ENCODE results near the gene TBC1D10B.
"Not testable (repeated sequence)": the region's sequence is repeated elsewhere in the genome, so short reads cannot be mapped to it uniquely, and the experiment has no call there.

Gene TBC1D10B

GRCh38 chr16:30354423-30355143 is 15.7 kb downstream of the TBC1D10B start:
- DNase-seq = no peak

- DNase-seq = no peak
These were observed 16.7 kb downstream of the TBC1D10B start for GRCh38 chr16:30353438-30354129.

DNA sequence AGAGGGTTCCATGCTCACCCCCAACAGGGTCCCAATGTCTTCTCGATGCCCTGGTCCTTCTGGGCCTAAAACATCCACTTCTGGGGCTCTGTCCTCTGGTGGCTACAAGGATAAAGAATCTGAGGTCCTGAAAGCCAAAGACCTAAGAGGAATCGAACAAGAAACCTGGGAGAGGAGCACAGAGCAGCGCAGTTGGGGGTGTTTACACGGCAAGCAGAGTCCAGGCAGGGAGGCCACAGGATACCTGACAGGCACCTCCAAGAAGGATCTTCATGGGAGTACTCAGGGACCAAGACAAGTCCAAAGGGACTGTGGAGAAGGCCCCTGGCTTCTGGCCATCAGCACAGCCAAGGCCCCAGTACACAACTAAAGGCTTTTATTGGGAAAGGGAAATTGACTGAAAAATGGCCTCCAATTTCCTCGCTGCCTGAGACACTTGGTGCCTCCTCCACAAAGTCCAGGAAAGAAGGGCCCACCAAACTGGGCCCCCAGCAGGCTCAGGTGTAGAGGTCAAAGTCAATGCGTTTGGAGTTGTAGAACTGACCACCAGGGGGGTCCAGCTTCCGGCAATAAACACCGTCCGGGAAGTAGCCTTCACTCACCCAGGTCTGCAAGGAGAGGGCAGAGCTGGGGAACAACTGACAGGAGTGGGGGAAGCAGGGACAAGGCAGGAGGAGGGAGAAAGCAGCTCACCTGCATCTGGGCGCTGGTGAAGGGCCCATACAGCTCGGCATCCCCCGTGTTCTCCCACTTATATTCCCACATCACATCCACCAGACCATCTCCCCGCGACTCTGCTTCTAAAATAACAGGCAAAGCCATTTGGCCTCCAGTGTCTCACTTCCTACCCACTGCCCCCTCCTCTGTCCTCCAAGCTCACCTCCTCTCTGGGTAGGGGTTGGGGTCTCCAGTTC is 17.5 kb downstream of the TBC1D10B start:
- no peak for DNase-seq

GRCh38 chr16:30351586-30352419 is 18.5 kb downstream of the TBC1D10B start:
- no peak for DNase-seq

DNA sequence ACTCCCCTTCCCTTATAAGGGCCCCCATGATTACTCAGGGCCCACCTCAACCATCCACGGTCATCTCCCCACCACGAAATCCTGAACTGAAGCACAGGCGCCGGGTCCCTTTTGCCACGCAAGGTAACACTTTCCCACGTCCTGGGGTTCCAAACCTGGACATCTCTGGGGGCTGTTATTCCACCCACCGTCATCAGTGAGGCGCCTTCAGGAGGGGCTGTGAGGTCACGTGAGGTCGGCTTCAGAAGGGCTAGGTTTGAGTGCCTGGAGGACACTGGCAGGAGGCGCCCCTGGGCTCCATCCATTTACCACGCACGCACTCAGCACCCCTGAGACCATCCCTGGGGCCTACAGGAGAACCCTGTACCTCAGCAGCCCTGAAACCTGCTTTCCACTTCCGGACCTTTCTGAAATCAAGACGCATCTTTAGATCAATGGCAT is 19.3 kb downstream of the TBC1D10B start:
- no peak for DNase-seq

DNA sequence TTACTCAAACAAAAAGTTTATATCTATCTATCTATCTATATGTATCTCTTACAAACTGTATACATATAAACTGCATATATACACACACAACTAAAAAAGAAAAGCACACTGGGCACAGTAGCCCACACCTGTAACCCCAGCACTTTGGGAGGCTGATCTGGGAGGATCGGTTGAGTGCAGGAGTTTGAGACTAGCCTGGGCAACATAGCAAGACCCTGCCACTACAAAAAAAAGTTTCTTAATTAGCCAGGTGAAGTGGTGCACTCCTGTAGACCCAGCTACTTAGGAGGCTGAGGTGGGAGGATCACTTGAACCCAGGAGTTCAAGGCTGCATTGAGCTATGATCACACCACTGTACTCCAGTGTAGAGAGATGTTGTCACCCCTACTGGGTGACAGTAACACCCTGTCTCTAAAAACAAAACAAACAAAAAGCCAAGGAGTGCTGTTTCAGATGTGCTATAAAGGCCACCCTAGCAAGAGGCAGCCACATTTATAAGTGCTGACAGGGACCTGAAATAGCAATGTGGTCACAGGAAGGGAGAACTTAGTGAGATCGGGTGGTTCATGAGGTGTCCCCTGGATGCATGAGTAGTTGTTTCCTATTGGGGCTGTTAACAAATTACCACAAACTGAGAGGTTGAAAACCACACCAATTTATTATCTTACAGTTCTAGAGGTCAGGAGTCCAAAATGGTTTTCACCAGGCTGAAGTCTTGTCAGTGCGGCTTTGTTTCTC is 20.0 kb downstream of the TBC1D10B start:
- DNase-seq = peak; percentile 33

DNA sequence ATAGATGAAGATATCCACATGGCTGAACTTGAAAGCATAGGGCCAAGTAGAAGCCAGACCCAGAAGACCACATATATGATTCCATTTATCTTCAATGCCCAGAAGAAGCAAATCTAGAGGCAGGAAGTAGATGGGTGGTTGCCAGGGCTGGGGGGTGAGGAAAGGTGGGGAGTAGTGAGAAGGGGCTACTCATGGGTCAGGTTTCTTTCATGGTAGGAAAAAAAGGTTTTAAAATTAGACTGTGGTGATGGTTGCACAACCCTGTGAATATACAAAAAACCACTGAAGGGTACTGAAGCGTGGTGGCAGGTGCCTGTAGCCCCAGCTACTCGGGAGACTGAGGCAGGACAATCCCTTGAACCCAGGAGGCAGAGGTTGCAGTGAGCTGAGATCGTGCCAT is 20.6 kb downstream of the TBC1D10B start:
- DNase-seq = no peak

DNA sequence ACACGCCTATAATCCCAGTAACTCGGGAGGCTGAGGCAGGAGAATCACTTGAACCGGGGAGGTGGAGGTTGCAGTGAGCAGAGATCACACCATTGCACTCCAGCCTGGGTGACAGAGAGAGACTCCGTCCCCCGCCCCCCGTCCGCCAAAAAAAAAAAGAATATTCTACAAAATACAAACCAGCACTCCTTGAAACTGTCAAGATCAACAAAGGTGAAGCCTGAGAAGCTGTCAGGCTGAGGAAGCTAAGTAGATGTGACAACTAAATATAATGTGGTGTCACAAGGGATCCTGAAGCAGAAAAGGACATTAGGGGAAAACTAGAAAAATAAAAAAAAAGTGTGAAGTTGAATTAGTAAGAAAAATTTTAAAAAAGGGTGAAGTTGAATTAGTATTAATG is 21.4 kb downstream of the TBC1D10B start:
- no peak for DNase-seq

GRCh38 chr16:30348113-30348512 is 22.2 kb downstream of the TBC1D10B start:
- no peak for DNase-seq

GRCh38 chr16:30346286-30346685 is 24.0 kb downstream of the TBC1D10B start:
- DNase-seq = no peak

DNA sequence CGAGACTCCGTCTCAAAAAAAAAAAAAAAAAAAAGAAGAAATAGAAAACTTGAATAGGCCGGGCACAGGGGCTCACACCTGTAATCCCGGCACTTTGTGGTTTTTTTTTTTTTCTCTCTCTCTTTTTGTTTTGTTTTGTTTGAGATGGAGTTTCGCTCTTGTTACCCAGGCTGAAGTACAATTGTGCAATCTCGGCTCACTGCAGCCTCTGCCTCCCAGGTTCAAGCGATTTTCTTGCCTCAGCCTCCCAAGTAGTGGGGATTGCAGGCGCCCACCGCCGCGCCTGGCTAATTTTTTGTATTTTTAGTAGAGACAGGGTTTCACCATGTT is 26.8 kb downstream of the TBC1D10B start:
- DNase-seq = not testable (repeated sequence)

DNA sequence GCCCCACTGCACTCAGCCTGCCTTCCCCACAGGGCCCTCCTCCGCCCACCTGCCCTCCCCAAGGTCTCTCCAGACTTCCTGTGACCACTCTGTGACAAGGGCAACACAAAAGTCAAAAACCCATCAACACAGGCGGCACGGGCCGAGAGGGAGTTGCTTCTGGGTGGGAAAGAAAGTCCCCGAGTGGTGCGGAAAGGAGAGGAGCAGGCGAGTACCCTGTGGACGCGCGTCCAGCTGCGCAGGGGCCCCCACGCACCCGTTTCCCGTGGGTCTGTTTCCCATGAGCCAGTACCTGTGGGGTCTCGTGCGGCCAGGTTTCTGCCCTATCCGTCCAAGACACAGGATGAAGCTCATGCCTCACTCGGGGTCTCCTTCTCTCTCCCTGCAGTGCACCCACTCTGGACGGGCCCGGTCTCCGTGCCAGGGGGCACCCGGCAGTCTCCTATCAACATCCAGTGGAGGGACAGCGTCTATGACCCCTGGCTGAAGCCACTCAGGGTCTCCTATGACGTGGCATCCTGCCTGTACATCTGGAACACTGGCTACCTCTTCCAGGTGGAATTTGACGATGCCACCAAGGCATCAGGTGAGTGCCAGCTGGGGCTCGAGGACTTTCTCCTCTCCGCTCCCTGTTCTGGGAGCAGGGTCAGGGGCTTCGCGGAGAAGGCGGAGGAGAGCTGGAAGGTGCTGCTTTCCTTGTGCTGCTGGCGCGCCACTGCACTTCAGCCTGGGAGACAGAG is 27.4 kb downstream of the TBC1D10B start:
- DNase-seq = no peak

- not testable (repeated sequence) for DNase-seq
These were observed 28.3 kb downstream of the TBC1D10B start for GRCh38 chr16:30341971-30342370.

DNA sequence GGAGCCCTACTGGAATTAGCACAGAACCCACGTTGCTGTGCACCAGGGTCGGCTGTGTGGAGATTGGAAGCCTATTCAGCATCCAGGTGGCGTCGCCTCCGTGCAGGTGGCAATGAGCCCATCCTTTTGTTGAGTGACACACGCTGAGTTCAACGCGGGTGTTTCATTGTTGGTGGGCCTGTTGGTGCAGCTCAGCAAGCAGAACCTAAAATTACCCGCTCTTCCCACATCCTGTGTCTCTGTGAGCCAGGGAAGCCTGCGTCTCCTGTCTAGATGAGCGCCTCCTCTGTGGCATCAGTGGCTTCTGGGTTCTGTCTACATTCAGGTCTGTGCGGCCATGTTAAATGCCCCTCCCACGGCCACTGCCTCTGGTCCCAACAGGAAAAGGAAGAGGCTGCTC is 29.7 kb downstream of the TBC1D10B start:
- DNase-seq = no peak

DNA sequence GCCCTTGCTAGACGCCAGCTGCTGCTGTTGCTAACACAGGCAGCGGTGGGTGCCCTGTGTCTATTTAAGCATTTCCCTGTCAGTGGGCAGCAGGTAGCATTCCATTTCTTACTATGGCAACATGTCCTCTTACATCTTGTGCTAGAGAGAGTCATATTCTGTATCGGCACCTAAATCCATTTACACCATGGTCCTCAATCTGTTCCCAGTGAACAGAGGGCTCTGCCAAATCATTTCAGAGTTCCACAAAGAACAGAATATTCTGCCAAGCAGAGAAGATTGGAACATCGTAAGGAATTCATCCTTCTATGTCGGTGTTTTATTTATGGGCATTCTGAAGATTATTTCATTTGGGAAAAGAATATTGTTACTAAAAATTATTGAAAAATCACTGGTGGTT is 31.6 kb downstream of the TBC1D10B start:
- DNase-seq = not testable (repeated sequence)

GRCh38 chr16:30337964-30338357 is 32.3 kb downstream of the TBC1D10B start:
- not testable (repeated sequence) for DNase-seq

DNA sequence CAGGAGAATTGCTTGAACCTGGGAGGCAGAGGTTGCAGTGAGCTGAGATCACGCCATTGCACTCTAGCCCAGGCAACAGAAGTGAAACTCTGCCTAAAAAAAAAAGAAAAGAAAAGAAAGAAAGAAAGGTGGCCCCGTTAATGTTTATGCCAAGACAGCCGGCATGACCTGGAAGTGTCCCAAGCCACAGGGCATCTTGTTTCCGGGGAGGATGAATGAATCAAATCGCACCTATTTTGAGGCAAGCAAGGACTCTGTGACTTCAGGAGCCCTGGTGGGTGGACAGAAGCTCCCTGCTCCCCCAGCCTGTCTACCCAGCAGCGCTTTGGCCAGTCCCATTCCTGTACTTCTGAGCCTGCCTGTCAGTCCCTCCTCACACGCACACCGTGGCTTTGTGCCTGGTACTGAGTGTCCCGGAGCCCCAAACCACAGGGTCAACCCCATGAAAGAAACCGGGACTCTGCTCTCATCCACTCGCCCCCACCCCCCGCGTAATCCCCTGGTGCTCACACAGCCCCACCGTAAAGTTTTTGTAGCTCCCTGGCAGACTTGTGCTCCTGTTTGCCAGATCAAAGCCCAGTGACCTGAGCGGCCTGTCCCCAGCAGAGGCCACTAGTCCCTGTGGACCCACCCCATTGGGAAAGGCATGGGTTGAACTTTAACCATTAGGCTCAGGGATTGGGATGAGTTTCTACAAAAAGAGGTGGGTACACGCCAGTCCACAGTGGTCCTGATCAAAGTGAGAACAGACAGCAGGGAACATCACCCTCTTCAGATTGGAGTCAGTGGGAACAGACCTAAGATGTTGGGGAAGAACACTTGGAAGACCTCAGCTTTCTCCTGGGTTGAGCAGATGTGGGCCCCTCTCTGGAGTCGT is 34.5 kb downstream of the TBC1D10B start:
- DNase-seq = no peak

DNA sequence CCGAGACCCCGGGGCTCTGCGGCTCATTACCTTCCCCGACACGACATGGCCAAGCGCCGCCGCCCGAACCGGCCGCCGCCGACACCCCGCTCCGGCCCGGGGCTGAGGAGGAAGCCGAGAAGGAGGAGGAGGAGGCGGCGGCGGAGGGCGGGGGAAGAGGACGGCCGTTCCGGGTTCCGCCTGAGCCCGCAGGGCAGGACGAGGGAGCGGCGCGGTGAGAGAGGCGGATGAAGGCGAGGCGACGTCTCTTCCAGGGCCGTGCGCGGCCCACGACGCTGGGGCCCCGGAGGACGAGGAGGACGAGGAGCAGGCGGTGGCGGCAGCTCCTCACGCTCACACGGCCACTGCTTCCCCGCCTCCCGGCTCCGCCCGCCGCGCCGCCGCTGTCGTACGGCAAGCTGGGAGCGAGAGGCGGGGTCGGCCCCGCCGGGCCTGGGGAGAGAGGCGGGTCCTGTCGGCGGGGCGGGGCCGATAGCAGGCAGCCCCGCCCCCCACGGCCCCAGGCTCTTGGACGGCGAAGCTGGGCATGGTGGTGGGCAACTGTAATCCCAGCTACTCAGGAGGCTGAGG is 35.2 kb downstream of the TBC1D10B start:
- peak; percentile 83 for DNase-seq

GRCh38 chr16:30334473-30334989 is 35.8 kb downstream of the TBC1D10B start:
- peak; percentile 84 for DNase-seq
